SU-DHL-6 (cell line): Measurements from ENCODE around the gene OR51M1.

ENCODE experiments used
- EZH2phosphoT487 ChIP-seq: fragments of 200-600 bp; sonication (generic), shearing (Covaris generic); conservative IDR thresholded peaks from 2 replicates; pipeline ENCODE4 v1.6.1; 2018; ENCODE audit warnings: mild to moderate bottlenecking, antibody characterized with exemption, low read length, moderate library complexity, mixed read lengths
- TF ChIP-seq, protein P1 (sequence below): fragments of 200-600 bp; sonication (generic); IDR thresholded peaks from one replicate; pipeline ENCODE4 v1.5.1; 2017; ENCODE audit warnings: antibody characterized with exemption, mild to moderate bottlenecking, low read length, moderate library complexity; ENCODE audit not compliant: insufficient read depth, poor library complexity, severe bottlenecking

DNA sequence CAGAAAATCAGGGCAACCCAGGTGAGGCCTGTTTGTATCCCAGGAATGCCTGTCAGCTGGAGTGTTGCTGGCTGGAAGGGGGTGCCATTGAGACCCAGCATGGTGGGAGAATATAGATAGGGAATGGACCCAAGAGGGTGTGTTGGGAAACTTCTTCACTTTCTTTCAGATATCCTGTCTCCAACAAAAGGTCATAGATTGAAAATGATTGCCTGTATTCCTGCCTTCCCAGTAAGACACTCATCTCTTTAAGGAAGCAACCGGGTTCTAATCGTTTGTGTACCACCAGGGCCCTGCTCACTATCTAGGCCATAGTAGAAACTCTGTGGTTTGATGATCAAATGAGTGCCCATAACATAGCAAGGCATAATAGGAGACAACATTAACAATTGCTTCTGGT lies 57.8 kb downstream of the OR51M1 start, which contains the start of gene OR51I1:
- TF ChIP-seq, protein P1, sequence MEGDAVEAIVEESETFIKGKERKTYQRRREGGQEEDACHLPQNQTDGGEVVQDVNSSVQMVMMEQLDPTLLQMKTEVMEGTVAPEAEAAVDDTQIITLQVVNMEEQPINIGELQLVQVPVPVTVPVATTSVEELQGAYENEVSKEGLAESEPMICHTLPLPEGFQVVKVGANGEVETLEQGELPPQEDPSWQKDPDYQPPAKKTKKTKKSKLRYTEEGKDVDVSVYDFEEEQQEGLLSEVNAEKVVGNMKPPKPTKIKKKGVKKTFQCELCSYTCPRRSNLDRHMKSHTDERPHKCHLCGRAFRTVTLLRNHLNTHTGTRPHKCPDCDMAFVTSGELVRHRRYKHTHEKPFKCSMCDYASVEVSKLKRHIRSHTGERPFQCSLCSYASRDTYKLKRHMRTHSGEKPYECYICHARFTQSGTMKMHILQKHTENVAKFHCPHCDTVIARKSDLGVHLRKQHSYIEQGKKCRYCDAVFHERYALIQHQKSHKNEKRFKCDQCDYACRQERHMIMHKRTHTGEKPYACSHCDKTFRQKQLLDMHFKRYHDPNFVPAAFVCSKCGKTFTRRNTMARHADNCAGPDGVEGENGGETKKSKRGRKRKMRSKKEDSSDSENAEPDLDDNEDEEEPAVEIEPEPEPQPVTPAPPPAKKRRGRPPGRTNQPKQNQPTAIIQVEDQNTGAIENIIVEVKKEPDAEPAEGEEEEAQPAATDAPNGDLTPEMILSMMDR, result no peak
- no peak for TF ChIP-seq EZH2phosphoT487
